ENCODE results near the gene MIXL1. TPM values are rescaled to one million over a fixed set of nuclear protein-coding genes. Genes with fewer than 3 reads are reported as not detected.
"Not testable (repeated sequence)": the region's sequence is repeated elsewhere in the genome, so short reads cannot be mapped to it uniquely, and the experiment has no call there.

MIXL1 gene
- total and polyA plus RNA-seq, 3 experiments from 2014 or later = not detected

GRCh38 chr1:226272233-226272902 is 48.9 kb downstream of the MIXL1 start:
- Mint-ChIP-seq H3K27ac (peak overlapping the region in 1 of 8 donors; percentile 29), H3K36me3 (peaks cover 0 to 17% (median 7%) of the 10 kb centered on the region in 3 donors)
- H3K4me3 ChIP-seq (ENCODE audit: low read length); H3K27ac ChIP-seq (ENCODE audit: low read depth, low read length); H3K4me1 Mint-ChIP-seq; POLR2A ChIA-PET; H3K27me3 Mint-ChIP-seq; H3K9me3 Mint-ChIP-seq; H3K4me1 ChIP-seq (ENCODE audit: insufficient read depth, low read length); H3K4me3 Mint-ChIP-seq; H3K9me3 ChIP-seq (ENCODE audit: low read length); H3K27me3 ChIP-seq (ENCODE audit: insufficient read depth, low read length, poor library complexity, severe bottlenecking); CTCF ChIA-PET; DNase-seq; H3K36me3 ChIP-seq (ENCODE audit: insufficient read depth, low read length): not testable (repeated sequence)

- no peaks in the 10 kb centered on the region for H3K9me3 Mint-ChIP-seq
- H3K27ac Mint-ChIP-seq = no peak overlapping the region
- no peaks in the 10 kb centered on the region for H3K4me1 Mint-ChIP-seq
- no peak for DNase-seq
- H3K4me1 ChIP-seq (ENCODE audit: insufficient read depth, low read length) = no peaks in the 10 kb centered on the region
- H3K27ac ChIP-seq (ENCODE audit: low read depth, low read length) = no peak overlapping the region
- CTCF ChIA-PET = no interaction called here
- no peak overlapping the region for H3K4me3 Mint-ChIP-seq
- peaks cover 0 to 10% (median 7%) of the 10 kb centered on the region in 3 donors for H3K36me3 Mint-ChIP-seq
- POLR2A ChIA-PET = no interaction called here
- H3K27me3 ChIP-seq (ENCODE audit: insufficient read depth, low read length, poor library complexity, severe bottlenecking) = no peaks in the 10 kb centered on the region
- H3K36me3 ChIP-seq (ENCODE audit: insufficient read depth, low read length) = no peaks in the 10 kb centered on the region
- H3K27me3 Mint-ChIP-seq = no peaks in the 10 kb centered on the region
- H3K9me3 ChIP-seq (ENCODE audit: low read length) = no peaks in the 10 kb centered on the region
- no peak overlapping the region for H3K4me3 ChIP-seq (ENCODE audit: low read length)
Observed at GRCh38 chr1:226274138-226274537, 50.7 kb downstream of the MIXL1 start.

GRCh38 chr1:226276077-226276682 is 52.7 kb downstream of the MIXL1 start:
- Histone ChIP-seq H3K4me3 (ENCODE audit: low read length) (no peak overlapping the region), H3K9me3 (ENCODE audit: low read length) (no peaks in the 10 kb centered on the region), H3K36me3 (ENCODE audit: insufficient read depth, low read length) (no peaks in the 10 kb centered on the region), H3K27ac (ENCODE audit: low read depth, low read length) (no peak overlapping the region), H3K27me3 (ENCODE audit: insufficient read depth, low read length, poor library complexity, severe bottlenecking) (no peaks in the 10 kb centered on the region), H3K4me1 (ENCODE audit: insufficient read depth, low read length) (no peaks in the 10 kb centered on the region)
- DNase-seq = no peak
- CTCF ChIA-PET = no interaction called here
- H3K4me1 Mint-ChIP-seq = no peaks in the 10 kb centered on the region
- no peaks in the 10 kb centered on the region for H3K27me3 Mint-ChIP-seq
- H3K27ac Mint-ChIP-seq = no peak overlapping the region
- H3K36me3 Mint-ChIP-seq = peaks cover 0 to 10% (median 7%) of the 10 kb centered on the region in 3 donors
- H3K9me3 Mint-ChIP-seq = no peaks in the 10 kb centered on the region
- H3K4me3 Mint-ChIP-seq = no peak overlapping the region
- POLR2A ChIA-PET = no interaction called here

Other genes starting within 250 kb of the MIXL1 start
- 10 to 100 TPM; 23.4 to 23.6 TPM for gene SDE2, start 224.3 kb upstream of the MIXL1 start, total RNA-seq
- gene SDE2, start 224.3 kb upstream of the MIXL1 start, polyA plus RNA-seq = 8.4 TPM
- 100 to 1,000 TPM; 356 to 372 TPM for gene H3-3A, start 160.9 kb upstream of the MIXL1 start, total RNA-seq
- 803 TPM for gene H3-3A, start 160.9 kb upstream of the MIXL1 start, polyA plus RNA-seq
- 10 to 100 TPM; 20.4 to 21.5 TPM for gene ACBD3, start 36.9 kb upstream of the MIXL1 start, total RNA-seq
- 22.3 TPM for gene ACBD3, start 36.9 kb upstream of the MIXL1 start, polyA plus RNA-seq
- gene LIN9, start 85.5 kb downstream of the MIXL1 start, total RNA-seq = 10 to 100 TPM; 10.0 to 10.7 TPM
- 3.5 TPM for gene LIN9, start 85.5 kb downstream of the MIXL1 start, polyA plus RNA-seq
- 100 to 1,000 TPM; 224 to 234 TPM for gene PARP1, start 184.4 kb downstream of the MIXL1 start, total RNA-seq
- 137 TPM for gene PARP1, start 184.4 kb downstream of the MIXL1 start, polyA plus RNA-seq

Data from CD8-positive, alpha-beta memory T cell (primary cell).